C4-2B (cell line): ENCODE measurements around the gene TBCC.

Source experiments
- H3K27ac ChIP-seq: fragments of 450-650 bp; 2 replicates; pipeline ENCODE4 v1.5.1; 2017
- ZFX ChIP-seq: fragments of 450-650 bp; IDR thresholded peaks from 2 replicates; pipeline ENCODE4 v1.6.1; 2017
- TF ChIP-seq, protein P1 (sequence below): fragments of 450-650 bp; conservative IDR thresholded peaks from 2 replicates; pipeline ENCODE4 v1.5.1; 2017; ENCODE audit warnings: mild to moderate bottlenecking

Gene TBCC

DNA sequence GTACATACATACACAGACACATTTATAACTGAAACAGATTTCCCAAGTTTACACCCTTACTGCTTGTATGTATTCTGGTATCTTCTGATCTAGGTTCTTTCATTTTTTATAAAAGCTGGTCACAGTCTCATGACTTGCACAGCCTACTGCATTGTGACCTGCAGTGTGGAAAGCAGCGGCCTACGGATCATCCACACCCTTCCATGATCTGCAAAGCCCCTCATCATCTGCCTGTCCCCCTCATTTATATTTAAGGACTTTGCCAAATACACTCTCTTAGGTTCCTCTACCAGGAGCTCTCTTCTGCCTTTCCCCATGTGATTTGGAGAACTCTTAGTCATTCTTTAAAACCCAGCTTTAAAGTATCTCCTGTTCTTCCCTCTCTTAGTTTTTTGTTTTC lies 23.9 kb upstream of the TBCC start:
- no peak for TF ChIP-seq ZFX
- TF ChIP-seq, protein P1, sequence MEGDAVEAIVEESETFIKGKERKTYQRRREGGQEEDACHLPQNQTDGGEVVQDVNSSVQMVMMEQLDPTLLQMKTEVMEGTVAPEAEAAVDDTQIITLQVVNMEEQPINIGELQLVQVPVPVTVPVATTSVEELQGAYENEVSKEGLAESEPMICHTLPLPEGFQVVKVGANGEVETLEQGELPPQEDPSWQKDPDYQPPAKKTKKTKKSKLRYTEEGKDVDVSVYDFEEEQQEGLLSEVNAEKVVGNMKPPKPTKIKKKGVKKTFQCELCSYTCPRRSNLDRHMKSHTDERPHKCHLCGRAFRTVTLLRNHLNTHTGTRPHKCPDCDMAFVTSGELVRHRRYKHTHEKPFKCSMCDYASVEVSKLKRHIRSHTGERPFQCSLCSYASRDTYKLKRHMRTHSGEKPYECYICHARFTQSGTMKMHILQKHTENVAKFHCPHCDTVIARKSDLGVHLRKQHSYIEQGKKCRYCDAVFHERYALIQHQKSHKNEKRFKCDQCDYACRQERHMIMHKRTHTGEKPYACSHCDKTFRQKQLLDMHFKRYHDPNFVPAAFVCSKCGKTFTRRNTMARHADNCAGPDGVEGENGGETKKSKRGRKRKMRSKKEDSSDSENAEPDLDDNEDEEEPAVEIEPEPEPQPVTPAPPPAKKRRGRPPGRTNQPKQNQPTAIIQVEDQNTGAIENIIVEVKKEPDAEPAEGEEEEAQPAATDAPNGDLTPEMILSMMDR, result no peak
- no peak overlapping the region for H3K27ac ChIP-seq

GRCh38 chr6:42769051-42769450 lies 23.1 kb upstream of the TBCC start:
- no peak overlapping the region for H3K27ac ChIP-seq
- no peak for TF ChIP-seq ZFX
- TF ChIP-seq, protein P1, result no peak

DNA sequence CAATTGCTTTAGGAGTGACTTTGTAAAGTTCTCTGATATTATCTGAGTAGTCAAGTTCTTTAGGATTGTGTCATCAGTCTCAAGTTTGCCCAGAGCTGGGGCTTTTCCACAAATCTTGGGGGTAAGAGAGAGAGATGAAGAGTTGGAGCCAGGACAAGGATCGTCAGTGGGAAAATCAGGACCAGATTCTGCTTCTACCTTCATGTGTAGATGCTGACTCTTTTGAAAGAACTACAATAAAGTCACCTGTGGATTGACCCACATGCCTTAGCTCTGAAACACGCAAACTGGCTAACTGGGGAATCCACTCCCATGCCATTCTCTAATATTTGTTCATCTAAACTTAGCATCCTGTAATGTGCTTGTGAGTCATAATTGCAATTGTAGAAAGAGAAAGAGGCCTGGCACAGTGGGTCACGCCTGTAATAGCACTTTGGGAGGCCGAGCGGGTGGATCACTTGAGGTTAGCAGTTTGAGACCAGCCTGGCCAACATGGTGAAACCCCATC lies 20.3 kb upstream of the TBCC start:
- TF ChIP-seq, protein P1, result no peak
- no peak for TF ChIP-seq ZFX
- no peak overlapping the region for H3K27ac ChIP-seq

DNA sequence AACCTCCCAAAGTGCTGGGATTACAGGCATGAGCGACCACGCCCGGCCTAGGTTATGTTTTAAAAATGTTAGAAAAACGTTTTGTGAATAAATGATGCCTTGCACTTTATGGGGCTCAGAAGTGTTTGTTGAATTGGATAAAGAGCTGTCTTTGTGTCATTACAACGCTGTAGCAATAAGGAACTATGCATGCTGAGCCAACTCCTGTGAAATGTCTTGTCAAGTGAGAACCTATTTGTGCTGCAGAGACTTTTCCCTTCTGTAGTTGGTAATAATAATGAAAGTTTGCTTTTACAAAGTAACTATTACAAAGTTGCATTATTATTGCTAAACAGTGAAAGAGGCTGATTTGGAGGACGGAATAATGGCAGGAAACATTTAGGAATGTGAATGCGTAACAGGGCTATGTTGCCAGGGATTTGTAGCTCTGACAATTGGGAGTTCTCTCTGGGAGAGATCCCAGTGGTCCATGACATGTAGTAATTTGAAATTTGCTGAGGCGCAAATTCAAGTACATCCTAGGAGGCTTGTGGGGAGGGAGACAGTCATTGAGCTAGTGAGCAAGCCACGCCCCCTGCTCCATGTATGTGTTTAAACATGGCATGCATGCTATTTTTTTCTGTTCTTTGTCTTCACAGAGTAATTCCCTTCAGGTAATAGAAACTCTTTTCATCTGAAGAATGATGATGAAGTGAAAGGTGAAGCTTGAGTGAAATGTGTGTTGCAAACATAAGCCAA lies 19.2 kb upstream of the TBCC start:
- TF ChIP-seq, protein P1, result no peak
- no peak for TF ChIP-seq ZFX
- no peak overlapping the region for H3K27ac ChIP-seq

DNA sequence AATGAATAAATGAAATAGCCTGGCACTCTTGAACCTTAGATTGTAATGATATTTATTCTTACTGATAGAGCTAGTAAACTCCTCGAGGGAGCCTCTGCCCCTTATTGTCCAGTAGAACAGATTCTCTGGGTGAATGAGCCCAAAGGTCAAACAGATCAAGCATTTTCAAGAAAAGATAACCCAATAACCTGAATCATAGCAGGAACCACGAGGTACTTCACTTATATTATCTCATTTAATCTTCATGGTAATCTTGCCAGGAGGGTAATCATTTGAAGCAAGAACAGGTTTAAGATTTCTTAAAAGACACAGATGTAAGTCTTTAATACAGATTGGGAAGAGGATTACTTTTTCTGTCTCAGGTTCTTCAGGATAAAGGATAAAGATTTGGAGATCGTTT lies 17.0 kb upstream of the TBCC start:
- no peak overlapping the region for H3K27ac ChIP-seq
- TF ChIP-seq, protein P1, result no peak
- no peak for TF ChIP-seq ZFX

DNA sequence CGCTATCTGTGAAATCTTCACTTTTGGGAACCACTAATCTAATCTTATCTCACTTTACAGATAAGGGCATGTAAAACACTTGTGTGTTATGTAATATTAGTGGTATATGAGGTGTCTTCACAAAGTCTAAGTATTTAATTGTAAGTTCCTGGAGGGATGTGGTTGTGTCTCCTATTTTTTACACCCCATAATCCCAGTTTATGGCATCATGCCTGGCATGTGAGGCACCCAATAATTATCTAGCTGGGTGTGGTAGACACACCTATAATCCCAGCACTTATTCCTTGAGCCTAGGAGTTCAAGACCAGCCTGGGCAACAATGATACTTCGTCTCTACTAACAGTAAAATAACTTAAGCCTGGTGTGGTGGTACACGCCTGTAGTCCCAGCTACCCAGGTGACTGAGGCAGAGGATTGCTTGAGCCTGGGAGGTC lies 16.5 kb upstream of the TBCC start:
- TF ChIP-seq, protein P1, result no peak
- no peak for TF ChIP-seq ZFX
- no peak overlapping the region for H3K27ac ChIP-seq

- TF ChIP-seq ZFX, result no peak
- TF ChIP-seq, protein P1, result no peak
Observed at GRCh38 chr6:42761287-42762067, 15.6 kb upstream of the TBCC start.

More at GRCh38 chr6:42761287-42762067, 15.6 kb upstream of the TBCC start:
- H3K27ac ChIP-seq, result no peak overlapping the region
